Activated CD8-positive, alpha-beta memory T cell treated with anti-CD3 and anti-CD28 coated beads for 4 hours (primary cell): ENCODE data around the gene EMC8.

Source experiments
- DNase-seq, 2 donors: peaks; one replicate each; pipeline ENCODE4 v3.0.0-alpha.2; 2020; ENCODE audit warnings: low read depth in 2 of 2

Gene EMC8

GRCh38 chr16:85730186-85730465 is 69.2 kb downstream of the EMC8 start:
- DNase-seq, result no peak

- DNase-seq, result no peak
Measured at GRCh38 chr16:85729452-85730185, 69.7 kb downstream of the EMC8 start.

- no peak for DNase-seq
Measured at GRCh38 chr16:85728879-85729278, 70.5 kb downstream of the EMC8 start.
